NCI-H526 (cell line): Measurements from ENCODE around the gene SAMD4A.

Experiments used
- DNase-seq, 2 experiments: peaks; one replicate each; lab custom pipeline; 2025; lab: John Stamatoyannopoulos, UW

Gene SAMD4A

DNA sequence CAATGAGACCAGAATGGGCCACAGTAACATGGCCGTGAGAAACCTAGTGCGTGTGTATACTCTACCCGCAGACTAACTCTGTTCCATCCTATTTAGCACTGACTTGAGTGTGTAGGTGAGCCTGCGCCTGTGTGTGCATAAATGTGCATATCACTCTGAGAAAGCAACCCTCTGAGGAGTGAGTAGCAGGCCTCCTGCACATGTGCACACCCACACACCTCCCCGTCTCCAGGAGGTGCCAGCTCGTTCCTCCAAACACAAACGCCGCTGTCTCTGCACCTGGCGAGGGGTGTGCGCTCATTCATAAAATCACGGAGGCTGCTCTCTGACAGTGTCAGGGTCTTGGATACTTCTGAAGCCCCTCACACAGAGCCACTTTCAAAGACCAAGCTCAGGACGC is 196.8 kb downstream of the SAMD4A start:
- no peak for DNase-seq

DNA sequence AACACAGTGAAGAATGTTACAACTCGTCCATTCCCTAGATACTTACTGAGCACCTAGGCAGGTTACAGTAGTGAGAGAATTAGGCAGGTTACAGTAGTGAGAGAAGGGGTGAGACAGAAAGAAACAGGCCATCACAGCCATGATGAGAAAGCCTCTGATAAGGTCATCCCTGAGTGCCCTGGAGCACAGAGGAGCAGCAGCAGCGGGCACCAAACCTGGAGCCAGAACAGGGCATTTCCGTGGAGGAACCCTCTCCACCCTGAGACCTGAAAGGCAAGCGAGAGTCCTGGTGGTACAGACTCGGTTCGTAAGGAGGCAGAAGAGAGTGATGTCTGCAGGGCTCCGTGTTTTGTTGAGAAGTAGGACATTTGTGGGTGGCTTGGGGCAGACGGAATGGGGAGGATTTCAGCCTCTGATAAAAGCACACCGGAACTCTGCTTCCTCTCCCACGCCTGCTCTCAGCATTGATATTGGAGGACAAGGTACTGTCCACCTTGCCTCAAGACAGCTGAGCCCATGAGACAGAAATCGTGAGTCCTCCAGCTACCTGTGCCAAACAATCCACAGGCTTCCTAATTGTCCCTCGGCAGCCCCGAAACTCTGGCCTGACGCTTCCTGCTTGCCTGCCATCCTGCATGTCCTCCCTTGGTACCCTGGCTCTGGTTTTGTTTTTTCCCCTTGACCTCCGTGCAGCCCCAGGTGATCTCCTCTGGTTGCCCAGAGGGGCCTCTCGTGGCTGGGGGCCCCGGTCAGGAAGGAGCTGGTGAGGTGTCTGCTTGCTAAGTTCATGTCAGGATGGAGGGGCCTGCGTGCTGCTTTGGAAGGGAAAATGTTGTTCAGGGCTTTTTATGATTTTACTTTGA is 199.6 kb downstream of the SAMD4A start:
- no peak for DNase-seq

DNA sequence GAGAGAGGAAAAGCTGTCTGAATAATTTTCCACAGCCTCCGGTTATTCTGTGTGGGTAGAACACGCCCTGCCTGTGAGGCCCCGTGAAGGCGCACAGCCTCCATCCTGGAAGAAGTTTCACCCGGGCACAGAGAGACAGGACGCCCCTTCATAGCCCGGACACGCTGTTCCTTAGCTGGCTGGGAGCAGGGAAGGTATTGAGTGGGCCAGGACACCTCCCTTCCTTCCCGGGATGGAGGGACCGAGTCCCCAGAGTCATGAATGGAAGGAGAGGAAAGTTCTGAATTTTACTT is 200.2 kb downstream of the SAMD4A start:
- no peak for DNase-seq

DNA sequence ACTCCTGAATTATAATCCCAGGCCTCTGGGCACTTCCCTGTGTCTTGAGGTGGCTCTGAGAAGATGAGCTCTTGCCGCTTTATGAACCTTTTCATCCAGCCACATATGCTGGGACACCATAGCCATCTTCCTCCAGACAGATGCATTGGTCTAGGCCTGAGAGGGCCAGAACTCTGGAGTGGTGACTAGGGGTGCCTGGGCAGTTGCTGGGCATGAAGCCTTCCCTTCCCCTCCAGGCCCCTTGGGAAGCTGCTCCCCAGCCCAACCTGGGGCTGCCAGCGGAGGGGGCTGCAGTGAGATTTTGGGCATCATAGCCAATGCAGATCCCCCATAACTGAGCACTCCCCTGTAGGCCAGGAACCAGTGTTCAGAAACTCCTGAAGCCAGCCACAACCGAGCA is 200.5 kb downstream of the SAMD4A start:
- no peak for DNase-seq

DNA sequence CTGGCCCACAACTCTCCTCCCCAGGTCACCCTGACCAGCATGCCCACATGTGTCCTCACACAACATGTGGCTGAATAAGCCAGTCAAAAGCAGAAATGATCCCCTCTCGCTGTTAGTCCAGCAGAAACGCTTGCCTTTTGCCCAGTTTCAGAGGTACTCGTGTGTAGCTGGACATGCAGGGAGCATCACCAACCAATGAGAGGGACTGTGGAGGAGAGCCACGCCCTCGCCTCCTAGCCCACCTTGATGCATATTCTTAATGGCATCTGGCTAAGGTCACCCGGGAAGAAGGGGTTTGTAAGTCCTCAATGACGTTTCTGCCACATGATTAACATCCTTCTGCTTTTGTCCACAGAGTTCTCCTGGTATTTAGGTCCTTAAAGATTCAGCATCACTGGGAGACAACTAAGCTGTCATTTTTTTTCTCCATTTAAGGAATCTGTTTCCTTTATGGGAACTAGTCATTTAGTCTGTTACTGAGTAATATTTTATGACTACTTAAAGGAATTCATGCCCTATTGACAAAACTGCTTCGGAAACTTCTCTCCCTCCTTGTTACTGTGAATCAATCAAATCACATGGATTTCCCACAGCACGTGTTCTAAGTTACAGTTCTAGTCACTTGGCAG is 201.7 kb downstream of the SAMD4A start:
- DNase-seq, result no peak

DNA sequence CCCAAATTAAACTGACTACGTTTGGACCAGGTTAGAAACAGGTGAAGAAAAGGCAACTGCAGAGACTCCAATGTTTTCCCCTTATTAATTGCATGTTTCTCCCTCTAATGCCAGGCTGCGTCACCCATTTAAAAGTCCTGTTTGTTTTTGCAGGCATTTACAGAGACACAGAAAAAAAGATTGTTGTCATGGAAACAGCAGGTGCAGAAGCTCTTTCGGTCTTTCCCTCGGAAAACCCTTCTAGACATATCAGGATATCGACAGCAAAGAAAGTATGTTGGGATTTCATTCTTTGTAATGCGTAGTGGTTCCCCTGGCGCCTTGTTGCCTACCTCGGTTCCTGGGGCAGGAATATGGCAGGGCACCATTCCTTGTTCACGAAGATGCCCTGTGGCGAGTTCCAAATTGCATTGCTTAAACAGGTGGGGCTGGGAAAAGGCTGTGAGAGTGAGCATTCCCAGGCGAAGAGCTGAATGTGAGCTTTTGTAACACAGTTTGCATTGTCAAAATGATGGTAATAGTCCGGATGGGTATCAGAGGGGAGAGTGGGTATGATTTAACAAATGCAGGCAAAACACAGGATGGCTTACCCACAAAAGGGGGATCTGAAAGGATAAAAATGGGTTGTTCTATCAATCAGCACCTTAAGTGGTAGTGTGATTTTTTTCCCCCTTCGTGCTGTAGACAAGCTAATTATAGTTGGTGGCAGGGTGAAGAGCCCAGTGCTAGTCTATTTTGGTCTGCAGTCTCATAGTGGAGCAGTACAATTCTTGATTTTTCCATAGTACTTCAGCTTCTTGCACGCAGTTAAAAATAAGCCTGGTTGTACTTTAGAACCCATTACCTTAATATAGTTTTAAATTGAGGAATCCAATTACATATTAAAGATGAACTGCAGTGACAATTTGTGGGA is 203.3 kb downstream of the SAMD4A start:
- no peak for DNase-seq

DNA sequence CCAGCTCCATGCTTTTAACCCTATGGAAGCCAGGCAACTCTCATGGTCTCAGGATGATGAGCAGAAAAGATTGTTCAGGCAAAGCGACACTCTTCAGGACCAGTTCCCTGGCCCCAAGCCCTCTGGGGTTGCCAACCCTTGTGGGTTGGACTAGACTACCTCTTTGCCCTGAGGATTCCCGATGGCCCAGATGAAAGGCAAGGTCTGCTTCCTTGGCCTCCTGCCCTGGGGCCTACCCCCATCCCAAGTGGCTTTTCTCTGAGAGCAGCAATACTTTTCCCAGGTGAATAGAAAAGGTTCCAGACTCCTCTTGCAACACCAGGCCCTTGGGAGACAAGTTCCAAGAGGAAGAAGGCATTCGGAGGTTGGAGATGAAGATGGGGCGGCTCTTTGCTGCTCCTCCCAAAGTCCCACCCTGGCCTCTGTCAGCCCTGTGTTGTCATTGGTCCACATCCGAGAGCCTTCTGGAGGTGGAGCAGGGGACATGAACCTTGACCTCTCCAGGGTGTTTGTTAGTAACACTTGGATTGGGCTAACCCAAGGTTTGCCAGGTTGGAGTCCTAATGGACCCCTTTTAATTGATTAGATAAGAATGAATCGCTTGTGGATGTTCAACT is 204.6 kb downstream of the SAMD4A start:
- no peak for DNase-seq

DNA sequence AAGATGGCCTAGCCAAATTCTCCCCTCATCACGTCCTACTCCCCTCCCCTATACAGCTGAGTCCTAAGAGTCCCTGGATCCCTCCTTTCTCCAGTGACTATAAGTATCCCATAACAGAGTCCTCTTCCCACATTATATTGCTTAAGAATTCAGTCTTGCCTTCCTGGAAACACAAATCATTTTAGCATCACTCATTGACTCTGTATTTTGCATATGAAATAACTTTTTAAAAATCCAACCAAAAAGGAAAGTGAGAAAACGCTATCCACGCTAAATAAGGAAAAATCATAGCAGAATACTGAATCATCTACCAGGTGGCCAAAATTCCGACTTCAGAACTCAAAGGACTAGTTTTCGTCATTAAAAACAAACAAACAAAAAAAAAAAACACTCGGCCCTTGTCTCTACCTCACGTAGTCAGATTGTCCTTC is 205.5 kb downstream of the SAMD4A start:
- DNase-seq, result no peak

DNA sequence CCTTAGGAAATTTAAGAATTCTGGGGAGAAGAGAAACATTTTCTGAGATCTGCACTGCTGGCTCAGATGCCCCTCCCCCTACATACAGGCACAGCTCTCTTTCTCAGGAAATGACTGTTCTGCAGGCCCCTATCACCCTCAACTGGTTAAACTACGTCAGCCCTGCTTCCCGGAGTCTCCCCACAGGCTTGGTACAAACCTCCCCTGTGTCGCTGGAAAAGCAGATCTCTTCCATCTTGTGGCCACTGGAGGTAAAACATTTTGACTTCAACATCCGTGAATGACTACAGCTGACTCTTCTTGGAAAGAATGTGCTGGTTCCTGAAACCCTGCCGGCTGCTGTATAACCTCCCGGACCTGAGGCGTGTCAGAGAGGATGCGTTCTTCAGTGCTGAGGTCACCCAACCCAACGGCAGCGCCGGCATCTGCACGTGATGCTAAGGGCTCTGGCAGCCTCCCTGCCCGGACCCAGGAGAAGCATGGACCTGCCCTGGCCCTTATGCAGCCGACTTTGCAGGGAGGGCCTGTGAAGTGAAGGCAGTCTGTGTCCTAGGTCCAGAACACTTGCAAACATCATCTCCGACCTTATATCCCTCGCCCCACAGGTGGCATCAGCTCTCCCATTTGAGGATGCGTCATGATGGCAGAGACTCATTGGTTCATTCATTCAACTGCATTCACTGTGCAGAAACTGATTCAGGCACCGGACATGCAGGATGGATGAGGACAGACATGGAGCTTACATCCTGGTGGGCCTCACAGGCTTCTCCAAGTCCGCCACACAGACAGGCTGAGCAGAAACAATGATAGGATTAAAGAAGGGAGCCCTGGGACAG is 206.5 kb downstream of the SAMD4A start:
- DNase-seq, result peak; percentile 90

DNA sequence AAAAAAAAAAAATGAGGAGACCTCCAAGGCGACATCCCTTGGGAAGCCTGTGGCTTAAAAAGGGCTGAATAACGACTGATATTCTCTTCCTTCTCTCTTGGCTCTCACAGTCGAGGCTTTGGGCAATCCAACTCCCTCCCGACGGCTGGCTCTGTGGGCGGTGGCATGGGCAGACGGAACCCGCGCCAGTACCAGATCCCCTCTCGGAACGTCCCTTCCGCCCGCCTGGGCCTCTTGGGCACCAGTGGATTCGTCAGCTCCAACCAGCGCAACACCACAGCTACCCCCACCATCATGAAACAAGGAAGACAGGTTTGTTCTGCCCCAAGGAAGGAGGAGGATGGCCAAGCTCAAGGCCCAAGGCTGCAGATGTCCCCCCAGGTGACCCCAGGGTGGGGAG is 207.9 kb downstream of the SAMD4A start:
- no peak for DNase-seq

DNA sequence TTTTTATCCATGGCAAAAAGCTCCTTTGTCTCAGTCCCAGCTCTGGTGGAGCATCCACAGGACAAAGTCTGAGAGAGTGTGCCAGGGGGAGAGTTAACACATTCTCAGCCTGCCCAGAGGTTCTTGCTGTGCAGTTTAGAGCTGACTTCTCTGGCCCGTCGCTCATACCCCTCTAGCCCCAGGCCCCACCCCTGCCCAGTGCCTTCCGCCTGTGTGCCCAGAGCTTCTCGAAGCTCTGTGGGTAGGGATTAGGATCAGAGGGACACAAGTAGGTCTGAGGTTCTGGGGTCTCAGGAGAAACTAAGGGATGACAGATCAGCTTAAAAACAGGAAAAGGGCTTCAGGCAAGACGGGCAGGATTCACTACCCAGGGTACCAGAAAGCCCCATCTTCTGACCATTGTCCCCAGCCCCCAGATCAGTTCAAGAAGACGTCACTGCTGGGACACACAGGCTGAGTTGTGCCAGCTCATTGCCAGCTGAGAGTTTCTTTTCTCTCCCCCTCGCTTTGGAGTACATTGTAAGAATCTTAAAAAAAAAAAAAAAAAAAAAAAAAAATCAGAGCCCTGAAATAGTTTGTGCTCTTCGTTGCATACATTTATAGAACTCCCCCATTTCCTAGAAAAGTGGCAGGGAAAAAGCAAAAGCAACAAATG is 208.7 kb downstream of the SAMD4A start:
- DNase-seq, result no peak

DNA sequence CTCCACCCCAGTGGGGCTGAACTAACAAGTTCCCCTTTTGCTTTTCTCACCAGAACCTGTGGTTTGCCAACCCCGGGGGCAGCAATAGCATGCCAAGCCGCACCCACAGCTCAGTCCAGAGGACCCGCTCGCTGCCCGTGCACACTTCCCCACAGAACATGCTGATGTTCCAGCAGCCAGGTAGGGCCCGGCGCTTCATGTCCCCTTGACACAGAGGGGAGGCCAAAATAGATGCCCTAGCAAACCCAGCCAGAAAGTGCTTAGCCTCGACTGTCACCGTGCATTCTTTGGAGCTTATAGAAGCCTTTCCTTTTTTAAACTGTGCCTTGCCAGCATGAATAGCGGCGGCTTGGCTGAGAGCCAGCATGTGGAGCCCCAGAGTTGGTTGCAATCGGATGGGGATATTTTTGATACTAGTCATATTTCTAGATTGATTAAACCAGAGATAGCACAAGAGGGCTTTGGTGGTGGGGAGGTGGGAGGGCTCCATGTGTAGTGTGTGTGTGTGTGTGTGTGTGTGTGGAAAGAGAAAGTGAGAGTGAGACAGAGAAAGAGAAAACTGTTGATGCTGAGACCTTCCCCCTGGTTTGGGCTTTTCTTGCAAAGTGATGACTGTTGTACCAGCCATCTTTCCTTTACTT is 209.6 kb downstream of the SAMD4A start:
- no peak for DNase-seq

DNA sequence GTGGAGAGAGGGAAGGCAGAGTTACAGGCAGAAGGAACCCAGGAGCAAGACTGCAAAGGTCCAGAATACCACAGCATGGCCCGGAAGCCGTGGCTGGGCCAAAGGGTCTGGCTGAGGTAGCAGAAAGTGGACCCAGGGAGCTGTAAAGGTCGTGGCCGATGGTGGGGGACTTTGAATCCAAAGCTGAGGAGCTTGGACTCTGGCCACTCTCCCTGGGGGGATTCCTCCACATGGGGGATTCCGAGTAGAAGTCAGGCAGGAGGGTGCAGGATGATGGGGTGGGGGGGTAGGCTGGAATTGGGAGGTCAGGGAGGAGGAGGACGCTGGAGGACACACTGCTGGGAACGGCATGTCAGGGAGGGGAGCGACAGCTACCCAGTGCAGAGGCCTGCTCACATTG is 210.5 kb downstream of the SAMD4A start:
- no peak for DNase-seq

DNA sequence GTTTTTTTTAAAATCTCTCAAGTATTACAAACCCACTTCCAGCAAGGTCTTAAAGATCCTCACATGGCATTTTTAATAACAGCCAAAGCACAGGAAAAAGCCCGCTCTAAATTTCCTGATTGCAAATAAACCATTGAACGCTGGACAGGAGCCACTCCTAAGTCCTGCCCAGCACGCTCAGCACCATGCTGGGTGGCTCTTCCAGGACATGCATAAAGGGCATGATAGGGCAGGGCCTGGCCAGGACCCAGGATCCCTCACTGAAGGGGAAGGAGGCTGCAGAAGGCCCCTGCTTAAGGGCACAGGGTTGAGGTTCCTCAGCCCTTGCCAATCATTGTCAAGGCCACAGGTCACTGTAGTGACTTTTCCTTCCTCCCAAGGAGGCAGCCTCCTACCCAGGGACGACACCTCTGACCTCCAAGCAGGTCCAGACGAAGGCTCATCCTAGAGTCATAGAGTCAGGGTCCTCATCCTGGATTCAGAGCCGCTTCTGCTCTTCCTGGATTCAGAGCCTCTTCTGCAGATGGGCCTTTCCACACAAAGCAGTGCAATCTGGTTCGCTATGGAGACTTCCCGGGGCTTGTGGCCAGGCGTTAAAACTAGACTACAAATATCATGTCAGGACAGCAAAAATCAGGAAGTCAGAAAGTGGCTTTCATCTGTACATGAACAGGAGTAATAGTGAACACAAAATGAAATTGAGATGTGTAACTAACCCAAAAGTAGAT is 211.9 kb downstream of the SAMD4A start:
- DNase-seq, result no peak

DNA sequence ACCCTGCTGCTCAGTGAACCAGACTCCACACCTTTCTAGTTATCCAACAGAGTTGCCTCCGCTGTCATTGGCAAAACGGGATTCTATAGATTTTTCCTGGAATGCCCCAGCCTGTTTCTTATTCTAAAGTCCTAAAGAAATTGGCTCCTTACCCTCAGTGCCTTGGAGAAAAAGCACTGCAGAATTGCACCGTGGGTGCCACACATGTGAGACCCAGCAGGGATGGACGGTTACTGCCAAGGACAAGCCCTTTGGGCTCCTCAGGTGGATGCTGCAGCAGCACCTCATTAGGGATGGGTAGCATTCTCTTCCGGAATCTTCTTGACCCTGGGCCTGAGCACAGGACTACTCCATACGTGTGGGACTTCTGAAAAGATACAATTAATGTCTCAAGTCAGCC is 214.2 kb downstream of the SAMD4A start:
- no peak for DNase-seq

DNA sequence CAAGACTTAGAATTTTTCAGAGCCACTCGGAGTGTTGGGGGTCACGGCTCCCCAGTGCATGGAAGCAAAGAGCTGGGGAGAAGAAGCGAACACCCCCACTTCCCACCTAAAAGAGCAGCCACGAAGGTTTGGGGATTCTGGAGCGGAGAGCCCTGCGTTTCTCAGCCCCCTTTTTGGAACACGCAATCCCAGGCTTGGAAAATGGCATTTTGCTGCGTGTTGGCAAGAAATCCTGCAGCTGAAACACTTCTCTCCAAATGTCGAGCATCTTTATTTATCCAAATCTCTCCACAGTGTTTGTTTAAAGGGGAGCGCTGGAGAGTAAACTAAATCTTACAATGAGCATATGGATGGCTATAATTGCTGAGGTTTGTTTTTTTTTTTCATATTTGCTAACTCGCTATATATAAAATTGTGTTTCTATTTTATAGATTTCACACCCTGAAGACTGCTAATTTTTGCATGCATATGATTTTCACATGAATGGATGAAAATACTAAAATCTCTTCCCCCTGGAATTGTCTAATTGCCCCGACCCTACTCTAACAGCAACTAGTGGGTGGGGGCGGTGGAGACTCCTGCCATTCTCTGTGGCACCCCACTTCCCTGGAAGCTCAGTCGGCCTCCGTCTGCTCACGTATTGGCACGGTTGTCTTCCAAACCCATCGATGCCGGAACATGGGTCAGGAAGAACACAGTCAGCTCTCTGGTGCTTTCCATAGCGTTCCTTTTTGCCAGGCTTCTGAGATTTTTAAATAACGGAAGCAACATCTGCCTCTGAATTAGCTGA is 215.2 kb downstream of the SAMD4A start:
- no peak for DNase-seq

DNA sequence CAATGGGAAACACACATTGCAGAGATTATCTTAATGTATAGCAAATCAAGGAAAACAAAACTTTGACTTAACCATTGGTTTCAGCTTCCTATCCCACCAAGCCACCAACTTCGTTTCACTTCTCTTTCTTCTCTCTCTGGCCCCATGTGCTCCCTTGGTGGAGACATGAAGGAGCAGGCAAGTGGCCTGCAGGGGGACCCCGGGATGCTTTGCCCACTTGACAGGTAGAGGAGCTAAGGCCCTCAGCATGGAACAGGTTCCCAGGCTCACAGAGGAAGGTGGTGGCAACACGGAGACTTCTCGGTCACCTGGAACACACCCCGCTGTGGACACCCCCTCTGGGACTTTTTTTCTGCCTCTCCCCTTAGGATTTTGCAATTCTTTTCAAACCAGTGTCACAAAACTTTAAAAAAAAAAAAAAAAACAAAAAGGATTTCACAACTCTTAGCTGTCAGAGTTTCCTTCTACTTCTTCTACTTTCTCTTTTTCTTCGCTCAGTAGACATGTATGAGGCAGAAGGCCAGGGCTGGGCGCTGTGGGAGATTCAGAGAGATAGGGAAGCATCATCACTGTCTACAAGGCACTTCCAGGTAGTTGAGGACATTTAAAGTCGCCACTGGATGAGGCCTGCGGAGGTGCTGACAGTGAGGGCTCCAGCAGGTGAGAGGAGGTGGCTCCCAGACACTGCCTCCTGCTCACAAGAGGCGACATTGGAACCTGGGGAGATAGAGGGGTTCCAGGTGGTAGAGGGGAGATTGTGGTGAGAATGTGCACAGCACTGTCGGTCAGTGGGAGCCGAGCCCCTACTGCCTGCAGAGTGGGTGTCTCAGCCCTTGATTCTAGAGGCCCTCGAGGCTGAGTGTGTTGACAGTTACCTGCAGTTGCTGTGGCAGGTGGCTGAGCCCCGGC is 216.1 kb downstream of the SAMD4A start:
- DNase-seq, result peak in 1 of 2 experiments; percentile 33

DNA sequence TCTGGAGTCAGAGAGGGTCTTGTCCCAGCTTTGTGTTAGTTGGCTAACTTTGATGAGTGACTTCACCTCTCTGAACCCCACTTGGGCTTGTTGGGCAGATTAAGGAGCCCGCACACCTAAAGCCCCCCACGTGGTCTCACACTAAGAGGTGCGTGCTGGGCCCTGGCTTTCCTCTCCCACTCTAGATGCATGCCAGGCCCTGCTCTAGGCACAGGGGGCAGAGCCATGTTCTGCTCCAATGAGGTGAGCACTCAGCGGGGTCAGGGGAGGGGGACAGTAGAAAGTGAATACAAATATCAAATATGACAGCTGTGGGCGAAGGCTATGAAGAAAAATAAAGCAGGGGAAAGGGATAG is 216.7 kb downstream of the SAMD4A start:
- no peak for DNase-seq
